NB4 (cell line): Measurements from ENCODE around the gene TMEM165.

Experiments used
- CTCF ChIP-seq: IDR thresholded peaks from one replicate; pipeline ENCODE4 v1.5.1; 2012; ENCODE audit warnings: low read depth, low read length
- MAX ChIP-seq: IDR thresholded peaks from 2 replicates; pipeline ENCODE4 v1.6.1; 2011; ENCODE audit warnings: low read depth, low read length
- MYC ChIP-seq: IDR thresholded peaks from 2 replicates; pipeline ENCODE4 v1.6.1; 2011; ENCODE audit warnings: low read depth, low read length
- POLR2A ChIP-seq: IDR thresholded peaks from 2 replicates; pipeline ENCODE4 v1.6.1; 2011; ENCODE audit warnings: mild to moderate bottlenecking; ENCODE audit not compliant: insufficient read length; ENCODE audit errors: extremely low read depth

DNA sequence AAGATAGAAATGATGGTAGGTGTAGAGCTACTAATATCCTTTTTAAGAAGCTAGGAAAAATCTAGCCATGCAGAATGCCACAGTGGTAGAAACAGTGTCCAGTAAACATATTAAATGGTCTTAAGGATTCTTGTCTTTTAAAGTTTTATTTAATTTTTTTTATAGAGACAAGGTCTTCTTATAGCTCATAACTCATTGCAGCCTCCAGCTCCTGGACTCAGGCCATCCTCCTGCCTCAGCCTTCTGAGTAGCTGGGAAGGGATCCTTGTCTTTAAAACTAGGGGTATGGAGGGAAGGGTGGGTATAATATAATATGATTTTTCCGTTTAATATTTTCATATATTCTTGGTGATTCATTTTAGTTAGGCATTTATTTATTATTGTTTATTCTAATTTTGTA is 3.8 kb downstream of the TMEM165 start:
- TF ChIP-seq POLR2A (no peak), CTCF (no peak), MAX (no peak), MYC (no peak)
